WTC11 (cell line): ENCODE data around the gene BSPH1. TPM values are rescaled to one million over a fixed set of nuclear protein-coding genes. Genes with fewer than 3 reads are reported as not detected.

Experiments used
- ATAC-seq: fragments of 200-7000 bp; cut with Tn5 transposase; 2 replicates; pipeline ENCODE4 v1.10.0; 2021; ENCODE audit warnings: mild to moderate bottlenecking, moderate library complexity
- CTCF ChIA-PET: fragments of 300-600 bp; sonication (Branson Sonifier 250); formaldehyde crosslinking; loops from one replicate; lab custom pipeline; 2021; ENCODE audit warnings: antibody characterized with exemption; lab: Charles Lee
- POLR2A ChIA-PET: fragments of 350-600 bp; sonication (Branson Sonifier 250); formaldehyde crosslinking; loops from one replicate; lab custom pipeline; 2021; ENCODE audit warnings: antibody characterized with exemption; lab: Charles Lee
- DNase-seq: peaks from one replicate; pipeline ENCODE4 v3.0.0; 2021; ENCODE audit warnings: low spot score
- H3K27ac Mint-ChIP-seq: 2 replicates; pipeline ENCODE4 v1.8.0; 2021; ENCODE audit warnings: mixed read lengths
- H3K27me3 Mint-ChIP-seq: 2 replicates; pipeline ENCODE4 v1.8.0; 2021; ENCODE audit warnings: low read depth, mild to moderate bottlenecking, moderate library complexity, mixed read lengths
- H3K36me3 Mint-ChIP-seq: 2 replicates; pipeline ENCODE4 v1.8.0; 2021; ENCODE audit warnings: mixed read lengths
- H3K4me1 Mint-ChIP-seq: 2 replicates; pipeline ENCODE4 v1.8.0; 2022; ENCODE audit warnings: mixed read lengths
- H3K4me3 Mint-ChIP-seq: 2 replicates; pipeline ENCODE4 v1.8.0; 2021; ENCODE audit warnings: mild to moderate bottlenecking, moderate library complexity, mixed read lengths
- H3K9me3 Mint-ChIP-seq: 2 replicates; pipeline ENCODE4 v1.8.0; 2021; ENCODE audit warnings: mixed read lengths
- CREB1 ChIP-seq: sonication (generic); formaldehyde crosslinking; IDR thresholded peaks from 2 replicates; pipeline ENCODE4 v1.8.0; 2023; ENCODE audit warnings: mild to moderate bottlenecking, missing genetic modification reagents
- CREM ChIP-seq: sonication (generic); formaldehyde crosslinking; IDR thresholded peaks from 2 replicates; pipeline ENCODE4 v1.8.1; 2022; ENCODE audit warnings: mild to moderate bottlenecking, missing genetic modification reagents, moderate library complexity
- EMX1 ChIP-seq: fragments of 250-450 bp; sonication (Bioruptor Pico); IDR thresholded peaks from 2 replicates; pipeline ENCODE4 v1.8.0; 2021; ENCODE audit warnings: mild to moderate bottlenecking
- ESRRA ChIP-seq: sonication (generic); formaldehyde crosslinking; IDR thresholded peaks from 2 replicates; pipeline ENCODE4 v1.8.1; 2022; ENCODE audit warnings: mild to moderate bottlenecking, missing genetic modification reagents, borderline replicate concordance
- FOXK1 ChIP-seq: sonication (generic); formaldehyde crosslinking; IDR thresholded peaks from 2 replicates; pipeline ENCODE4 v1.8.0; 2022; ENCODE audit warnings: mild to moderate bottlenecking, moderate library complexity, missing genetic modification reagents
- JUN ChIP-seq: sonication (generic); formaldehyde crosslinking; IDR thresholded peaks from 2 replicates; pipeline ENCODE4 v1.8.0; 2023; ENCODE audit warnings: mild to moderate bottlenecking, missing genetic modification reagents
- KAT7 ChIP-seq: sonication (generic); formaldehyde crosslinking; IDR thresholded peaks from 2 replicates; pipeline ENCODE4 v1.8.1; 2023; ENCODE audit warnings: missing genetic modification reagents, mild to moderate bottlenecking, borderline replicate concordance
- MXD4 ChIP-seq: fragments of 250-450 bp; sonication (Bioruptor Pico); IDR thresholded peaks from 2 replicates; pipeline ENCODE4 v1.8.0; 2021; ENCODE audit warnings: mild to moderate bottlenecking, moderate library complexity, borderline replicate concordance
- PRRX2 ChIP-seq: fragments of 250-450 bp; sonication (Bioruptor Pico); IDR thresholded peaks from 2 replicates; pipeline ENCODE4 v1.8.0; 2021; ENCODE audit warnings: mild to moderate bottlenecking
- RELA ChIP-seq: sonication (generic); formaldehyde crosslinking; IDR thresholded peaks from 2 replicates; pipeline ENCODE4 v1.8.1; 2022; ENCODE audit warnings: missing genetic modification reagents, mild to moderate bottlenecking, borderline replicate concordance
- RORB ChIP-seq: fragments of 250-450 bp; sonication (Bioruptor Pico); IDR thresholded peaks from 2 replicates; pipeline ENCODE4 v1.9.0; 2021; ENCODE audit warnings: mild to moderate bottlenecking
- SMAD3 ChIP-seq: sonication (generic); formaldehyde crosslinking; IDR thresholded peaks from 2 replicates; pipeline ENCODE4 v1.8.0; 2022; ENCODE audit warnings: missing genetic modification reagents, mild to moderate bottlenecking, borderline replicate concordance
- SMAD4 ChIP-seq: sonication (generic); formaldehyde crosslinking; IDR thresholded peaks from 2 replicates; pipeline ENCODE4 v1.8.0; 2022; ENCODE audit warnings: mild to moderate bottlenecking, missing genetic modification reagents
- TEAD1 ChIP-seq: sonication (generic); formaldehyde crosslinking; IDR thresholded peaks from 2 replicates; pipeline ENCODE4 v1.8.0; 2022; ENCODE audit warnings: mild to moderate bottlenecking, missing genetic modification reagents
- ZNF263 ChIP-seq: sonication (generic); formaldehyde crosslinking; IDR thresholded peaks from 2 replicates; pipeline ENCODE4 v1.8.1; 2022; ENCODE audit warnings: low read depth, mild to moderate bottlenecking, moderate library complexity, missing genetic modification reagents
- ZNF423 ChIP-seq: fragments of 250-450 bp; sonication (Bioruptor Pico); IDR thresholded peaks from 2 replicates; pipeline ENCODE4 v2.1.2; 2022; ENCODE audit warnings: mild to moderate bottlenecking, moderate library complexity
- total RNA-seq: library from RNA; stranded (reverse); gene quantifications from 3 replicates; pipeline ENCODE4 v1.2.3, GENCODE V29; 2021
- TF ChIP-seq, protein P1 (sequence below): sonication (generic); formaldehyde crosslinking; IDR thresholded peaks from 2 replicates; pipeline ENCODE4 v1.8.1; 2023; ENCODE audit warnings: mild to moderate bottlenecking, missing genetic modification reagents, moderate library complexity
- TF ChIP-seq, protein P2 (sequence below): sonication (generic); formaldehyde crosslinking; IDR thresholded peaks from 2 replicates; pipeline ENCODE4 v1.8.0; 2022; ENCODE audit warnings: mild to moderate bottlenecking, missing genetic modification reagents
- TF ChIP-seq, protein P3 (sequence below): fragments of 250-450 bp; sonication (Bioruptor Pico); conservative IDR thresholded peaks from 2 replicates; pipeline ENCODE4 v1.9.0; 2021; ENCODE audit warnings: mild to moderate bottlenecking
- TF ChIP-seq, protein P4 (sequence below): sonication (generic); formaldehyde crosslinking; IDR thresholded peaks from 2 replicates; pipeline ENCODE4 v1.8.1; 2022; ENCODE audit warnings: missing genetic modification reagents, borderline replicate concordance
- TF ChIP-seq, protein P5 (sequence below): fragments of 250-450 bp; sonication (Bioruptor Pico); IDR thresholded peaks from 2 replicates; pipeline ENCODE4 v1.9.0; 2021; ENCODE audit warnings: moderate library complexity, mild to moderate bottlenecking, inconsistent platforms, borderline replicate concordance
- TF ChIP-seq, protein P6 (sequence below): sonication (generic); formaldehyde crosslinking; conservative IDR thresholded peaks from 2 replicates; pipeline ENCODE4 v1.8.1; 2022; ENCODE audit warnings: mild to moderate bottlenecking, missing genetic modification reagents

Gene BSPH1
- total RNA-seq, 1 experiment from 2014 or later, result not detected

DNA sequence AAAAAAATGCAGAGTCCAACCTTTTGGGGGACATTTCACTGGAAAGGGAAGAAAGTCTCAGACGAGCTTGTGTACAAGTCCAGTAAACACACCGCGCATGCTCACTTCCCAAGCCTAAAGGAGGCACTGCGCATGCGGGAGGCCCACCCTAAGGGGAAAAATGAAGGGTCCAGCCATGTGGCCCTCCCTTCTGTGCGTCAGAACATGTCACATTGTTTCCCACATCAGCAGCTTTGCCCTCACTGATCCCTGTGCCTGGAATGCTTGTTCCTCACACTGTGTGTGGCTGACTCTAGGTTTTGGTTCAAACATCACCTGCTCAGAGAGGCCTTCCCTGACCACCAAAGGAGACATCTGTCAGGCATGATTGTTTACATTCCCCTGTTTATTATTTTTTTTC lies 6.8 kb upstream of the BSPH1 start (continued):
- no peak for TF ChIP-seq PRRX2 (CRISPR knock-in tag)

DNA sequence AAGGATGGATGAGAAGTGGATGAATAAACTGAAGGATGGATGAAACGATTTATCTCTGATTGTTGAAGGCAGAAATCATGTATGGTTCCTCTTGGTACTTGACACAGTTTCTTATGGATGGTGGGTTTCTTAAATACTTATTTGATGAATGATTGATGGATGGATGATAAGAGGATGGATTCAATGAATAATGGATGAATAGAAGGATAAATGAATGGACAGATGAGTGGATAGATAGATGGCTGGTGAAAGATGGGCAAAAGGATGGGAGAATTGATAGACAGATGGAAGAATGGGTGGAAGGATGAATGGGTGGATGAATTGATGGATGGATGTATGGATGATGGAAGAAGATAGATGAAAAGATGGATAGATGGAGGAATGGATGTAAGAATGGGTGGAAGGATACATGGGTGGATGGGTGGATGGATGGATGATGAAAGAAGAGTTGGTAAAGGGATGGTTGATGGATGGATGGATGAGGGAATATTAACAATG lies 4.3 kb upstream of the BSPH1 start:
- no peak overlapping the region for H3K4me3 Mint-ChIP-seq
- CTCF ChIA-PET, result no interaction called here
- H3K9me3 Mint-ChIP-seq, result peaks cover 18% of the 10 kb centered on the region
- TF ChIP-seq, protein P1, sequence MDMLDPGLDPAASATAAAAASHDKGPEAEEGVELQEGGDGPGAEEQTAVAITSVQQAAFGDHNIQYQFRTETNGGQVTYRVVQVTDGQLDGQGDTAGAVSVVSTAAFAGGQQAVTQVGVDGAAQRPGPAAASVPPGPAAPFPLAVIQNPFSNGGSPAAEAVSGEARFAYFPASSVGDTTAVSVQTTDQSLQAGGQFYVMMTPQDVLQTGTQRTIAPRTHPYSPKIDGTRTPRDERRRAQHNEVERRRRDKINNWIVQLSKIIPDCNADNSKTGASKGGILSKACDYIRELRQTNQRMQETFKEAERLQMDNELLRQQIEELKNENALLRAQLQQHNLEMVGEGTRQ (CRISPR knock-in tag), result no peak
- TF ChIP-seq SMAD4 (CRISPR knock-in tag) (no peak), FOXK1 (no peak), RELA (CRISPR knock-in tag) (no peak), ZNF423 (CRISPR knock-in tag) (no peak), ESRRA (CRISPR knock-in tag) (no peak), RORB (CRISPR knock-in tag) (no peak)
- TF ChIP-seq, protein P2, sequence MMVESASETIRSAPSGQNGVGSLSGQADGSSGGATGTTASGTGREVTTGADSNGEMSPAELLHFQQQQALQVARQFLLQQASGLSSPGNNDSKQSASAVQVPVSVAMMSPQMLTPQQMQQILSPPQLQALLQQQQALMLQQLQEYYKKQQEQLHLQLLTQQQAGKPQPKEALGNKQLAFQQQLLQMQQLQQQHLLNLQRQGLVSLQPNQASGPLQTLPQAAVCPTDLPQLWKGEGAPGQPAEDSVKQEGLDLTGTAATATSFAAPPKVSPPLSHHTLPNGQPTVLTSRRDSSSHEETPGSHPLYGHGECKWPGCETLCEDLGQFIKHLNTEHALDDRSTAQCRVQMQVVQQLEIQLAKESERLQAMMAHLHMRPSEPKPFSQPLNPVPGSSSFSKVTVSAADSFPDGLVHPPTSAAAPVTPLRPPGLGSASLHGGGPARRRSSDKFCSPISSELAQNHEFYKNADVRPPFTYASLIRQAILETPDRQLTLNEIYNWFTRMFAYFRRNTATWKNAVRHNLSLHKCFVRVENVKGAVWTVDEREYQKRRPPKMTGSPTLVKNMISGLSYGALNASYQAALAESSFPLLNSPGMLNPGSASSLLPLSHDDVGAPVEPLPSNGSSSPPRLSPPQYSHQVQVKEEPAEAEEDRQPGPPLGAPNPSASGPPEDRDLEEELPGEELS (CRISPR knock-in tag), result no peak
- TF ChIP-seq, all 79 proteins: peak for 0
- no peak overlapping the region for H3K27ac Mint-ChIP-seq
- peaks cover 5% of the 10 kb centered on the region; the same call in 1 of the 2 replicates for H3K36me3 Mint-ChIP-seq
- POLR2A ChIA-PET, result no interaction called here
- ATAC-seq (no peak), DNase-seq (no peak)
- peaks cover 21% of the 10 kb centered on the region for H3K27me3 Mint-ChIP-seq
- 0 out of 2 replicates have a peak, but pooled peaks cover 2% of the 10 kb centered on the region for H3K4me1 Mint-ChIP-seq

DNA sequence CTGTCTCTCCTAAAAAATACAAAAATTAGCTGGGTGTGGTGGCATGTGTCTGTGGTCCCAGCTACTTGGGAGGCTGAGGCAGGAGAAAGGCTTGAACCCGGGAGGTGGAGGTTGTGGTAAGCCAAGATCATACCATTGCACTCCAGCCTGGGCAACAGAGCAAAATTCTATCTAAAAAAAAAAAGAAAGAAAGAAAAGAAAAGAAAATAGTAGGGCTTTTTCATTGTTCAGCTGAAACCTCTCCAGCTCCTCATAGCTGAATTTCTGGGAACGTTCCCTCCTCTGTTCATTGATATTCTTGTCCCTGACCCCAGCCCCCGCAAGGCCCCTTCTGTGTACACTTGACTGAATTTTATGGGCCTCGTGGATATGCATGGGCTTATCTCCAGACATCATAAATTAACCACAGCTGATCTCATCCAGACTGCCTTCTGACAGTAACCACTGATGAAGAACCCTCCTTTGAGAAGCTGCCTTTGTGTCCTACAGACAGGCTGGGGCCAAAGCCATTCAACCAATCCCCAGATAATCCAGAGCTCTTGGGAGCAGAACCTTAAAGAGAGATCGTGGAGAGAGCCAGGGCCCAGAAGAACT lies 2.3 kb upstream of the BSPH1 start, which contains the start of gene ELSPBP1:
ELSPBP1 (plus strand) TSS at position 424 of the 594 bp plus-strand sequence. CDS start 14,036 bp downstream, outside the sequence.
- Mint-ChIP-seq H3K9me3 (peaks cover 6% of the 10 kb centered on the region), H3K4me1 (0 out of 2 replicates have a peak, but pooled peaks cover 2% of the 10 kb centered on the region), H3K36me3 (no peaks in the 10 kb centered on the region), H3K27me3 (peaks cover 29% of the 10 kb centered on the region), H3K27ac (no peak within 1 kb of the TSS)
- ChIA-PET POLR2A (no interaction called here), CTCF (interaction anchor here (1.0 kb wide), 1 partner anchor 31 kb away, joined by 3 read pairs; no protein-coding TSS in a partner anchor)
- DNase-seq, result no peak
- ATAC-seq, result no peak
- TF ChIP-seq KAT7 (CRISPR knock-in tag) (no peak), JUN (CRISPR knock-in tag) (no peak), MXD4 (CRISPR knock-in tag) (no peak), CREB1 (CRISPR knock-in tag) (no peak), ZNF423 (CRISPR knock-in tag) (no peak)
- TF ChIP-seq, protein P3, sequence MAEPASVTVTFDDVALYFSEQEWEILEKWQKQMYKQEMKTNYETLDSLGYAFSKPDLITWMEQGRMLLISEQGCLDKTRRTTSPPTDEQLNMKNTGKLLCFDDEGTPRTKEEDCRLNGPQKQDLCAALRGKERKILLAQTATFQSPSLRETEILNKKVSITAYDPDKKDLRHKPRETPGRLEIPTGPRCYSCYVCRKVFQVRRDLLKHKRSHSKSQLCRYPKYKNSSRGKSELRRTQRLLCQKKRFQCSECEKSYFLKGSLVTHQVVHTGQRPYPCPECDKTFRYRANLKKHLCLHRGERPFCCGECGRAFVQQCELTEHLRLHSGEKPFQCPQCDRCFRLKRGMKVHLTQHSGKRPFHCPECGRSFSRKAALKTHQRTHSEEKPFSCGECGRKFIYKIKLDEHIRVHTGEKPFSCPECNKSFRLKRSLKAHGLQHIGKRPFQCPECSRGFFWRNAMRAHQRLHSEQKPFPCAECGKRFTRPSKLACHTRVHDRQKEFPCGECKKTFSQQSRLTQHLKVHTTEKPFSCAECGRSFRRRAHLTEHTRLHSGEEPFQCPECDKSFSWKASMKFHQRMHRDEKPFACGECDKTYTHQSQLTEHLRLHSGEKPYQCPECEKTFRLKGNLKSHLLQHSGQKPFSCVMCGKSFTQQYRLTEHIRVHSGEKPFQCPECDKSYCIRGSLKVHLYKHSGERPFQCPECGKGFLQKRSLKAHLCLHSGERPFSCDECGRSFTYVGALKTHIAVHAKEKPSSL (CRISPR knock-in tag), result no peak
- TF ChIP-seq, all 79 proteins: peak for 0
- H3K4me3 Mint-ChIP-seq, result no peak within 1 kb of the TSS

DNA sequence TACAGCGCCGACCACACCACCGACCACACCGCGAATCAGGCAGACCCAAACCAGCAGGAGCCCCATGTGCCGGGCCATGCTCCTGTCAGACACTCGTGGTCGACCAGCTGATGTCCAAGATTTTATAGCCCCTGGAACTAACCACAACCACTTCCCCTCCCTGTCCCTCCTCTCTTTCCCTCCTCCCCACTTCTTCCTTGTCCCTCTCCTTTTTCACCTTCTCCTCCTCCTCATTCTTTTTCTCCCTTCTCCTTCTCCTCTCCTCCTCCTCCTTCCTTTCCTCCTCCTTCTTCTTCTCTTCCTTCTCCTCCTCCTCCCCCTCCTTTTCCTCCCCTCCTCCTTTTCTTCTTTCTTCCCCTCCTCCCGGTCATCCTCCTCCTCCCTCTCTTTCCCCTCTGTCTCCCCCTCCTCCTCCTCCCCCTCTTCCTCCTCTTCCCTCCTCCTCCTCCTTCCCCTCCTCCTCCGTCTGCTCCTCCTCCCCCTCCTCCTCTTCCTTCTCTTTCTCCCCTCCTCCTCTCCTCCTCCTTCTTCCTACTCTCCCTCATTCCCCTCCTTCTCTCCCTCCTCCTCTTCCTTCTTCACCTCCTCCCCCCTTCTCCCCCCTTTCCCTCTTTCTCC lies 670 bp downstream of the BSPH1 start:
- POLR2A ChIA-PET, result no interaction called here
- H3K27me3 Mint-ChIP-seq, result peaks cover 26% of the 10 kb centered on the region
- CTCF ChIA-PET, result interaction anchor here (1.3 kb wide), 1 partner anchor 122 kb away, joined by 3 read pairs; no protein-coding TSS in a partner anchor
- H3K9me3 Mint-ChIP-seq, result peaks cover 5% of the 10 kb centered on the region
- H3K4me1 Mint-ChIP-seq, result peaks cover 2% of the 10 kb centered on the region; the same call in 1 of the 2 replicates
- H3K36me3 Mint-ChIP-seq, result no peaks in the 10 kb centered on the region
- no peak overlapping the region for H3K4me3 Mint-ChIP-seq
- no peak for ATAC-seq
- no peak overlapping the region for H3K27ac Mint-ChIP-seq
- DNase-seq, result no peak
- TF ChIP-seq, protein P4, sequence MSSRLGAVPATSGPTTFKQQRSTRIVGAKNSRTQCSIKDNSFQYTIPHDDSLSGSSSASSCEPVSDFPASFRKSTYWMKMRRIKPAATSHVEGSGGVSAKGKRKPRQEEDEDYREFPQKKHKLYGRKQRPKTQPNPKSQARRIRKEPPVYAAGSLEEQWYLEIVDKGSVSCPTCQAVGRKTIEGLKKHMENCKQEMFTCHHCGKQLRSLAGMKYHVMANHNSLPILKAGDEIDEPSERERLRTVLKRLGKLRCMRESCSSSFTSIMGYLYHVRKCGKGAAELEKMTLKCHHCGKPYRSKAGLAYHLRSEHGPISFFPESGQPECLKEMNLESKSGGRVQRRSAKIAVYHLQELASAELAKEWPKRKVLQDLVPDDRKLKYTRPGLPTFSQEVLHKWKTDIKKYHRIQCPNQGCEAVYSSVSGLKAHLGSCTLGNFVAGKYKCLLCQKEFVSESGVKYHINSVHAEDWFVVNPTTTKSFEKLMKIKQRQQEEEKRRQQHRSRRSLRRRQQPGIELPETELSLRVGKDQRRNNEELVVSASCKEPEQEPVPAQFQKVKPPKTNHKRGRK, result peak; percentile 99
- TF ChIP-seq ZNF263, result peak; percentile 48; the same call in 1 of the 2 replicates
- TF ChIP-seq CREM (CRISPR knock-in tag), result no peak
- TF ChIP-seq, protein P5, sequence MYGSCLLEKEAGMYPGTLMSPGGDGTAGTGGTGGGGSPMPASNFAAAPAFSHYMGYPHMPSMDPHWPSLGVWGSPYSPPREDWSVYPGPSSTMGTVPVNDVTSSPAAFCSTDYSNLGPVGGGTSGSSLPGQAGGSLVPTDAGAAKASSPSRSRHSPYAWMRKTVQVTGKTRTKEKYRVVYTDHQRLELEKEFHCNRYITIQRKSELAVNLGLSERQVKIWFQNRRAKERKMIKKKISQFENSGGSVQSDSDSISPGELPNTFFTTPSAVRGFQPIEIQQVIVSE (CRISPR knock-in tag), result no peak
- no peak for TF ChIP-seq EMX1 (CRISPR knock-in tag)
- TF ChIP-seq, protein P6, sequence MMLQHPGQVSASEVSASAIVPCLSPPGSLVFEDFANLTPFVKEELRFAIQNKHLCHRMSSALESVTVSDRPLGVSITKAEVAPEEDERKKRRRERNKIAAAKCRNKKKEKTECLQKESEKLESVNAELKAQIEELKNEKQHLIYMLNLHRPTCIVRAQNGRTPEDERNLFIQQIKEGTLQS, result no peak
- TF ChIP-seq TEAD1 (CRISPR knock-in tag), result no peak
- no peak for TF ChIP-seq SMAD3 (CRISPR knock-in tag)
